Astrocyte (in vitro differentiated cells and primary cell): ENCODE data around the gene EGFL8.

Experiments used
- CTCF ChIP-seq: IDR thresholded peaks from 2 replicates; pipeline ENCODE4 v1.5.1; 2011; ENCODE audit warnings: low read depth, mild to moderate bottlenecking, inconsistent platforms, low read length, moderate library complexity; ENCODE audit not compliant: insufficient read depth
- EZH2 ChIP-seq: IDR thresholded peaks from 2 replicates; pipeline ENCODE4 v1.6.1; 2012; ENCODE audit warnings: mild to moderate bottlenecking, low read length, inconsistent platforms; ENCODE audit not compliant: insufficient read depth

- TF ChIP-seq CTCF (no peak), EZH2 (no peak)
Observed at GRCh38 chr6:32131439-32131948, 32.9 kb upstream of the EGFL8 start.
